ENCODE data around the gene GPR15.

The GPR15 gene

DNA sequence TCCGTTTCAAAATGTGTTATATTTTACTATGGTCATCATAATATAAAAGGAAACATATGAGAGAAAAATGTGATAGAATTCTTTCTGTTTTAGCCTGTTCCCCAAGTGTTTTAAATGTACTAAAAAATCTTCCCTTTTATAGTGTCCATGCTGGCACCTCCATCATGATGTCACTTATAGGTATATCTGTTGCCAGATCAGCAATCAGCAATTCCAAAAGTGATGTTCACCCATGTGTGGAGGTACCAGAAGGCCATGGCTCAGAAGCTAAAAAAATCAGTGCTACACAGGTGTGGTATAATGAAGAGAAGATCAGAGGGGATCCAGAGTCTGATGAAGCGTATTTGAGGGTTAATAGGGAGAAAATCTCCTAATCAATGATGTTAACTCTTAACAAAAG is 1.1 kb upstream of the GPR15 start:
- DNase-seq (ENCODE audit: low spot score): no peak

DNA sequence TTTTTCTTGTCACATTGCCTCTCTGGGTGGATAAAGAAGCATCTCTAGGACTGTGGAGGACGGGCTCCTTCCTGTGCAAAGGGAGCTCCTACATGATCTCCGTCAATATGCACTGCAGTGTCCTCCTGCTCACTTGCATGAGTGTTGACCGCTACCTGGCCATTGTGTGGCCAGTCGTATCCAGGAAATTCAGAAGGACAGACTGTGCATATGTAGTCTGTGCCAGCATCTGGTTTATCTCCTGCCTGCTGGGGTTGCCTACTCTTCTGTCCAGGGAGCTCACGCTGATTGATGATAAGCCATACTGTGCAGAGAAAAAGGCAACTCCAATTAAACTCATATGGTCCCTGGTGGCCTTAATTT is 478 bp downstream of the GPR15 start:
- no peak for DNase-seq (ENCODE audit: low spot score)

DNA sequence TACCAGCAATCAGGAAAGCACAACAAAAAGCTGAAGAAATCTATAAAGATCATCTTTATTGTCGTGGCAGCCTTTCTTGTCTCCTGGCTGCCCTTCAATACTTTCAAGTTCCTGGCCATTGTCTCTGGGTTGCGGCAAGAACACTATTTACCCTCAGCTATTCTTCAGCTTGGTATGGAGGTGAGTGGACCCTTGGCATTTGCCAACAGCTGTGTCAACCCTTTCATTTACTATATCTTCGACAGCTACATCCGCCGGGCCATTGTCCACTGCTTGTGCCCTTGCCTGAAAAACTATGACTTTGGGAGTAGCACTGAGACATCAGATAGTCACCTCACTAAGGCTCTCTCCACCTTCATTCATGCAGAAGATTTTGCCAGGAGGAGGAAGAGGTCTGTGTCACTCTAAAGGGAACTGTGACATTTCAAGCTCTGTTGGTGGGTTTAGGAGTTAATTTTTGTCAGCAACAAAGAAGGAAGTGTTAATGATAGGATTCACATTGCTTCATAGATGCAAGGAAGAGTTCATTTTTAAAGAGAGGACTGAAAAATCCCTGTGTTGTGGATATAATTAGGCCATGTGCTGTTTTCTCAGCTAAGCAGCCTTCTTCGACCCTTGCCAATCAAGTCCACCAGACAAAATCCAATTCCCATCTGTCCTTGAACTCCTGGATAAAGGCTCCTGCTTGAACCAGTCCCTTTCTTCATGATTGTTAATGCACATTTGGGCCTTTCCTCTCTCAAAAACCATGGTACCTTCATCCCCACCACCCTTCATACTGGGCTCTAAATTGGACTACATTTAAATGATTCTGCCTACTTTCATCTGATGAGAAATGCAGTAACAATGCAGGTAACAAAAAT is 1.2 kb downstream of the GPR15 start:
- DNase-seq (ENCODE audit: low spot score): no peak

DNA sequence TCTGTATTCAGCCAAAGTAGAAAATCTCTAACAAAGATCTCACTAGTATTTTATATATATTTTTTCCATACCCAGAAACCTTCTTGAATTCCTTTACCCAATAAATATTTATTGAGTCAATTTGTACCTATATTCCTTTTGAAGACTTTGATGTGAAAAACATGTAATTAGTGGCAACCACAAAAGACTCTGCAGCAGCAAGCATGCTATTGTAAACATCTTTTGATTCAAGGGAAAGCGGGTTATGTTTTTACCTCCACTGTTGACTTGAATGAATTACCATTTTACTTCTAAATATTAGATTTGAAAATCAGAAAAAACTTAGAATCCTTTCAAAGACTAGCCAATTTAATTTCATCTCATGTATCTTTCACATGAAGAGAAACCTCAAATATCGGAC is 2.4 kb downstream of the GPR15 start:
- no peak for DNase-seq (ENCODE audit: low spot score)

DNA sequence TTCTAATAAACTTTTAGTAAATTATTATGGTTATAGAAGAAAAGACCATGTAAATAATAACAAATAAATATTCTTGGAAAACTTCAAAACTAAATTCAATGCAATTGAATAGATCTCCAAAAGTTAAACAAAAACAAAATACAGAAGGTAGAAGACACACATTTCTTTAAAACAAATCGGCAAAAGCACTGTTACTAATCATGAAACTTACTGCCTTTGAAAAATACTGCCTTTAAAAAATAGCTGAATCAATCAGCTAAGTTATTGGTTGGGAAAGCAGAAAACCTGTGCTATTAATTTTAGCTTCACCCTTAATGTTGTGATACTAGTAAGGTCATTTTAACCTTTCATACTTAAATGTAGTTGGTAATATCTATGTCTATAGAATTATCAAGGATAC is 3.0 kb downstream of the GPR15 start:
- no peak for DNase-seq (ENCODE audit: low spot score)

DNA sequence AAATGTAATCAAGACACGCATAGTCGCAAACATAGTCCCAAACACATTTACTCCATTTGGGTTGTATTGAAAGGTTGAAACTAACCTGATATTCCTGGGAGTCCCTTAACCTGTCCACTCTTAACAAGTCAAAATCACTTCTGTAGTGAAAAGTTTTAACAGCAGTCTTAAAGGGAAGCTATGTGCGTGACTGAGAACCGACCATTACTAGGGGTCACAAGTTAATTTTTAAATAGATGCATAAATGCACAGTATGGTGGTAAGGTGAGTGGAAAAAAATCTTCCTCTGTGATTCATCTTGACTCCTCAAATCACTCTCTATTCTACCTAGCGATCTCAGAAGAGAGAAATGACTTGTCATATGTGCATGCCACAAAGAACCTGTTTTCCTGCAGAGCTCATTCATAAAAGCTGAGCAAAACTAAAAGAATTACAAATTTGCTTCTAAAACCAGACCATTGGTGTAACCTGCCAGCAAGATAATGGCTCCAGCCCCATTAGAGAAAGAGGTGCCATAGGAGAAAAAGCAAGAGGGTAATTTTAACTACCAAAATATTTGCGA is 4.8 kb downstream of the GPR15 start:
- no peak for DNase-seq (ENCODE audit: low spot score)

DNA sequence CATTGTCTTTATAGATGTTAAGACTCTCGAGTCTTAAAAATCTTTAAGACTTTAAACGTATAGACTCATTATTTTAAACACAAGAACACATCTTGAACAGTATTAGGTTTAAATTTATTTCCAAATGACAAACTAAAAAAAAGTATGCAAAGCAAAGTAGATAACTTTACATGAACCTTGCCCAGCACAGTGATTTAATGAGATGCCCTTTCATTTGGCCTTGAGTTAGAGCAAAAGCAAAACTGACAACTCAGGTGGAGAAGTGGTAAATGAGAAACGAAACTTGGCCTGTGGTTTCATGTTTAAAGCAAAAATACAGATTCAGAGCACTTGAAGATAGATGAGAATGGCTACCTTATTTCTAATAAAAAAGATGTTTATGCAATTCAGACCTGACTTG is 8.6 kb downstream of the GPR15 start:
- DNase-seq (ENCODE audit: low spot score): no peak

DNA sequence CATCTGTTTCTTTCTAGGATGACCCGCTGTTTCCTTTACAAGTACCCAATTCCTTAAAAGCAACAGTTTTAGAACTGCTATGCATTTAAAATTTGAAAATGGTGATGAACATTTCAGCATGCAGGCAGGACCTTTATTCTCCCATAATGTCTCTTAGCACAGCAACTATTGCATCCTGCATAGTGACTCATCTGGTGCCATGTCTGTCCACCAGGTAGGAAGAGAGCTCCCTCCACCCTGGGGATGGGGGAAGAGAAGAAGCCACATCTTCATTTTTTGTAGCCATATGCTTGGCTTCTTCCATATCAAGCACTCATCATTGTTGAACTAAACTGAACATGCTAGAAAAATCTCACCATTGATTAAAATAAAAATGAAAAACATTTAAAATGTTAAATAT is 9.9 kb downstream of the GPR15 start:
- DNase-seq (ENCODE audit: low spot score): no peak

DNA sequence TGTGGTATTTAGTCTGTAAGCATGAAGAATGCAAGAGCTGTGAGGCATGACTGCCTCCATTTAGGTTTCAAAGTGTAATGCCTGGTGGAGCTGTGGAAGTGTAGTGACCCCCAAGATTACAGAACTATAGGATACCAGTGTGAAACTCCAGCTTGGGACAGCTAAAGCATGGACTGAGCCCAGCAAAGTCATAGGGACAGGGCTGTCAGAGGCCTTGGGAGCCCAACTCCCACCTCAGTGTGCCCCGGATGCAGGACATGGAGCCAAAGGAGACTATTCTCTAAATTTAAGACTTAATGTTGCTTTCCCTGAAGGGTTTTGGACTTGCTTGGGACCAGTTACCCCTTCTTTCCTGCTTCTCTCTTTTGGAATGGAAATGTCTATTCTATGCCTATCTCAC is 10.8 kb downstream of the GPR15 start:
- DNase-seq (ENCODE audit: low spot score): no peak

DNA sequence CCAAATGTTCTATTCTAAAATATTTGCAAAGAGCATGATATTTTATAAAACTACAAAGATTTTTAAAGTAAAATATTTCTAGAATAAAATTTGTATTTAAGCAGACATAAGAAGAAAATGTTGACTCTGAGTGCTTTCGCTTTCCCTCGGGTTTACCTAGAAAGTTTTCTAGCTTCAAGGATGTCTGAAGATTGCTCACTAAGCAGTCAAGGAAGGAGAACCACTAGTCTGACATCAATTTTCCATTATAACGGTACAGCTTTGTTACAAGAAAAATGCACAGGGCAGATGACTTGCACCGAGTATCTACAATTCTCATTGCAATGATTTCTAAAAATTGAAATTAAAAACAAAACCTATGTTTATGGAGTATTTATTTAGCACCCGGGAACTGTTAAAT is 14.2 kb downstream of the GPR15 start:
- no peak for DNase-seq (ENCODE audit: low spot score)

DNA sequence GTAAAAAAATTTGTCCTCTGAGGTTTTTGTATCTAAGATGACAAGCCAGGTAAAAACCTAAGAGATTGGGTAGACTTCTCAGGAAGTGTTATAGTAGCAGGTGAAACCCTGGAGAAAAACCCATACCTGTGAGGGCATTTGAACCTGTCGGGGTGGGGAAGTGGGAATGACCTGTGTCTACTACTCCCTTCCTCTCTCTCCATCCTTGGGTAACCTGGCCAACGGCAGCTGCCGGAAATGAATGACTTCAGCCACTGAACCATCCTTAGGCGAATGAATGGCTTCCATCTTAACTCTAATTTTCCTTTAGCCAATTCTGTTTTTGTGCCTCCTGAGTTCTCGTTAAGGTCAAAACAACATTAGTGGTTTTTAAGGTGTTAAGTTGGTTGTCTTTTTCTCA is 16.8 kb downstream of the GPR15 start:
- DNase-seq (ENCODE audit: low spot score): no peak

DNA sequence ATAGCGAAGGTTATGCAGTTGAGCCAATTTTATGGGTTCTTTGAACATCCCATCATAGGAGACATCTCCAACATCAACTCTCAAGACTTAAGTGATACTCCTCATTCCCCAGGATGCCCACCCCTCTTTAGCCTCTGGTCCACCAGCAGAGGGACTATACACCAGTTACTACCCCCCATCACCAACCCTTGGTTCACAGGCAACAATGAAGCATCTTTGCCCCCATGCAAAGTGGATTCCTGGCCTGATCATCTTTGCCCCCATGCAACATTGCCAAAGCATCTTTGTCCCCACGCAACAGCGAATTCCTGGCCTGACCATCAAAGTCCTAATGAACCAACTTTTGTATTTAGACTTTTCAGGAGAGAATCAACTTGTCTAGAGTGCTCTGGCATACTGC is 19.1 kb downstream of the GPR15 start:
- DNase-seq (ENCODE audit: low spot score): no peak

DNA sequence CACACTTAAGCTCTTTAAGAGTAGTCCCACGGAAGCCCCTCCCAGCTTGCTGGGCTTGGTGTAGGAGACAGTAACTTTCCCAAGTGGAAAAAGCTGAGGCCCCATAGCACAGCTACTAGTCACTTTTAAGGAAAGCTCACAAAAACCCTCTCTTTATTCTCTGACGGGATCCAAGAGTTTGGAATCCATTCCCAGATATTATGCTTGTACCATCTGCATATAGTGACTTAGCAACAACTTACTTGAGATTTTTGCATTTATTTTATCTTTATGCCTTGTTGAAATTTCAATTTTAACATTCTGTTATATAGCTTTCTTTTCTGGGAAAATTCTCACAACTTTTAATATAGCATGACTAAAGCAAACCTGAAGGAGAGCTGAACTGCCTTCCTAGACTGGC is 19.5 kb downstream of the GPR15 start:
- no peak for DNase-seq (ENCODE audit: low spot score)

DNA sequence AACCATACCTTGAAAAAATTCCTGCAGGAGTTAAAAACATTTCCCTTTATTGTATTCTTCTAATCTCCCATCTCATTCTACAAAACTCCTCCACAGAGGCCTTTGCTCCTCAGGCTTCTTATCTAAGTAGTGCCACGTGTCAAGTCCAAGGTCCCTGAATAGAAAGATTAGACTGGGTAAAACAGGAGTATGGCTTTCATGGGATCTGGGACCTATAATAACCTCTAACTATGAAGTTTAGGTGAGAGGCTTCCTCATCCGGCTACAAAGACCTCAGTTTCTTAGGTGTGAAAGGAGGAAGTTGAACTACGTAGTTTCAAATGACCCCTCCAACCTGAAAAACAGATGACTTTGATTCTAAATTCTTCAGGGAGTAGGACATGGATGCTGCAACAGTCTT is 20.0 kb downstream of the GPR15 start:
- no peak for DNase-seq (ENCODE audit: low spot score)

DNA sequence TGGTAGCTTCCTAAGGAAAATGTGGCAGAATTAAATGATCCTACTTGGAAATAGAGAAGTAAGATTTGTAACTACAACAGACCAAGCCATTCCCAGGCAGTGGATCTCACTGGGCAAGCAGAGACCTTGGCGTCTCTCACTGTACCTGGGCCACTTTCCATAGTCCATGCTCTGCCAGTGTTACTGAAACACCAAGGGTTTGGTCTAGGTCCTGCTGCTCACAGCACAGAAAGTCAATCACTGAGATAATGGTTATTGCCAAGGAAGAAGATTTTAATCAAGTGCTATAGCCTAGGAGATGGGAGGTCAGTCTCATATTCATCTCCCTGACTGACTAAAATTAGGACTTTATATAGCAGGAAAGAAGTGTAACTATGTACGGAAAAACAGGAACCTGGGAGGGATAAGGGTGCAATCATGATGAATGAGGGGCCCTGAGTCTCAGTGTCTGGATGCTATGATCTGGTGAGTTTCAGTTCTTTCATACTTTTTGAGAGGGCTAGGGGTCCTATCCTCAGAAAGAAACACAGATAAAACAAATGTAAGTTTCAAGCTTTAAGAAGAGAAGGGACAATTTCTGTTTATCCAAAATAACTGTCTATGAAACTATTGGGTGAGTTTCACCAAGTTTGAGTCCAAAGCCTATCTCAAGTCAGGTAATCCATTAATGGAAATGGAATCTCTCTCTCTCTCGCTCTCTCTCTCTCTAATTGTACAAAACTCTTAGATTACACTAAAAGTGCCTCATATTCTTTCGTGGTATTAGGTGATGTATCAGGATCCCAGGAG is 20.6 kb downstream of the GPR15 start:
- DNase-seq (ENCODE audit: low spot score): no peak

DNA sequence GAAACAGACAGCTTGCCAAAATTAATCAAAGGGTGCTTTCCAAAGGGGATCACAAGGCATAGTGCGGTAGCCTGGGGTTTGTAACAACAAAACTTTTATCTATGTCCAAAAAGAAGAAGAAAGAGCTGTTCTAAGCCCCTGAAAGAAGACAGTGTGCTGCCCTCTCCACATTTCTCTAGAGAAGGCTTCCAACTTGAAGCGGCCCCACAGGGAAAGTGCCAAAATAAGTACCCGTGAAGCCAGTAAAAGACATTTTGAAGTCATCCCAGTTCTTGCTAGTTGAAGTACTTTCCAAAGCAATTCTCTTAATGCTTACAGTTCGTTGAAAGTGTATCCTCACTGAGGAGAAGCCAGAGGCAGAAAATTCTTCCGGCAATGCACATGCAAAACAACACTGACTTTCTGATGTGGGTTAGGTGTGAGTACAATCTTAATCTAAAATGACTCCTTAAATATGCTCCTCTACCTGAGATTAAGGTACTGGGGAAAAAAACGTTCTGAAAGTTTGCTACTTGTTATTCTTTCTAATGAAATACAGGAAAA is 21.3 kb downstream of the GPR15 start:
- DNase-seq (ENCODE audit: low spot score): no peak

DNA sequence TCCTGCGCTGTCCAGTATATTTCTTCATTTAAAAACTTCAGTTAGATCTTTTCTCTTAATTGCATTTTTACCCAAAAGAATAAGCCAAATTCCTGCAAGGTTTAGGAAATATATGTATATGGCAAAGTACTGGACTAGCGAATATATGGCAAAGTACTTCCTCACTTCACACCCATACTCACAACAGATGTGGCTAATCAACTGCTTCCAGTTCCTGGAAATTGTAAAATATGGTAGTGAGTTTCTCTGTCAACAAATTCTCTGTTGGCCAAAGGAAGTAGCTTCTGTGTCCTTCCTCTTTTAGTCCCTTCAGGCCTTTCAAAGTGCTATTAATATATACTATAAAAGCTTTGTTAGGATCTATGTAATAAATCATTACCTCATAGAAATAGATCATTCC is 22.0 kb downstream of the GPR15 start:
- no peak for DNase-seq (ENCODE audit: low spot score)

DNA sequence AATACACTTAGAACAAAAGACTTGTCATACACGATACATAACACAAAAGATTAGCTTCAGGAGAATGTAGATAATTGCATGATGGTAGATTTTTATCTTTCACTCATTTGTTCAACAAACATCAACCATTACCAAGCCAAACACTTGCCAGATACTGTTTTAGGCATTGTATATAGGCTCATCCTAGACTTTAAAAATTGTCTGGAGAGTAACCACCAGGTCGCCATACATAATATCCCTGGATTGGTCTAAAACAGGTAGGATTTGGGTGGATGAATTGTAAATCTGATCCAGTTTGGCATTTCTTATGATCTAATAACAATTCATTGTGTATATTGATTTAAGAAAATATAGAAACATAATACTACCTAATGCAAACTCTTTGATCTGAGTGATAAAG is 22.8 kb downstream of the GPR15 start:
- DNase-seq (ENCODE audit: low spot score): no peak

DNA sequence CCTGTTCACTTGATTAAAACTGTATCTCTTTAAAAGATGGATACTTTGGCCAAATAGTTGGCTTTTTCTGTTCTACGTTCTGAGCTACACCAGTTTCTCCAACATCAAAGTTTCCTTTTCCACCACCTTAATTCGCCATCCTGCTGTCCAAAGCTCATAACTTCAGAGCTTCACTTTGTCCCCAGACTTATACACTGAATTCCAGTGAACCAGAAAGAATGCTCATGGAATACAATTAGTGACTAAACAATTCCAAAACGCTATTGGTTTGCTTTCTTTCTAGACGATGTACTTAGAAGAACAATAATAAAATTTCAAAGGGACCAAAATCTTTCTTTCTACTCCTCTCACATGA is 23.2 kb downstream of the GPR15 start:
- no peak for DNase-seq (ENCODE audit: low spot score)

DNA sequence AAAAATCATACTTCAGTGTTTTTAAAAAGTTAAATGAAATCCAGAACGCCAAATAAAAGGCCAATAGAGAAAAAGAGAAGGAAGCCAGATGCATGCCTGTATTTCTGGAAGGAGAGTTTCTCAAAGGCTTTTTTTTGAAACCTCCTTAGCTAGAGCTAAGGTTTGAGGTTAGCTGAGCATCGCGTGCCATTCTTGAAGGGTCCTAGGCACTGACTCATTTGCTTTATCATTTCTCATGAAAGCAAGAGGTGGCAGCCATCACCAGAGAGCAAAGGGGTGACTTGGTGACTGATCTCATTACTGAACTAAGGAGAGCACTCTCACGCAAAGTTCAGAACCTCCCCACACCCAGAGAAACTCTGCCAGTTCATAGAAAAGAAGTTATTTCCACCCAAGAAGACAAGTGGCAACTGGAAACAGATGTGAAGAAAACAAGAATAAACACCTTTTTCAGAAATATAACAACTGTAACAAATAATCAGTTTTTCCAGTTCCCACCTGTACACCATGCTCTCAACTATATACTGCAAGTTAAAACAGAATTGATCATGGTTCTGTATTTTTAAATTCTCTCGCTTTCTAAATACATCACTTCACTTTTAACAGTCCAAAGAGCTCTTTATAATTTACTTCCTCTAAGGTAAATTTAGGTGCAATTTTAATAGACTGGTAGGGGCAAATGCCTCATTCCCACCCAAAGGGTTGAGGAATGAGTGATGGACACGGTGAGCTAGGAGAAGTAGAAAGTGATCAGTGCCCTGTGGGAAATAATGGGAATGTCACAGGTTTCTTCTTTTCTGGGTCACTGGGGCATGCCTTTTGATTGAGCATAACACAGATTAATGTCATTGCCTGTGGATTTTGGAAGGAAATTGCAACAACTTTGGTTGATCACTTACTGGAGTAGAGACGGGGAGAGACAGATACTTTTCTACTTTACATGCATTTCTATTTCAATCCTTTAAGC is 24.7 kb downstream of the GPR15 start:
- no peak for DNase-seq (ENCODE audit: low spot score)

DNA sequence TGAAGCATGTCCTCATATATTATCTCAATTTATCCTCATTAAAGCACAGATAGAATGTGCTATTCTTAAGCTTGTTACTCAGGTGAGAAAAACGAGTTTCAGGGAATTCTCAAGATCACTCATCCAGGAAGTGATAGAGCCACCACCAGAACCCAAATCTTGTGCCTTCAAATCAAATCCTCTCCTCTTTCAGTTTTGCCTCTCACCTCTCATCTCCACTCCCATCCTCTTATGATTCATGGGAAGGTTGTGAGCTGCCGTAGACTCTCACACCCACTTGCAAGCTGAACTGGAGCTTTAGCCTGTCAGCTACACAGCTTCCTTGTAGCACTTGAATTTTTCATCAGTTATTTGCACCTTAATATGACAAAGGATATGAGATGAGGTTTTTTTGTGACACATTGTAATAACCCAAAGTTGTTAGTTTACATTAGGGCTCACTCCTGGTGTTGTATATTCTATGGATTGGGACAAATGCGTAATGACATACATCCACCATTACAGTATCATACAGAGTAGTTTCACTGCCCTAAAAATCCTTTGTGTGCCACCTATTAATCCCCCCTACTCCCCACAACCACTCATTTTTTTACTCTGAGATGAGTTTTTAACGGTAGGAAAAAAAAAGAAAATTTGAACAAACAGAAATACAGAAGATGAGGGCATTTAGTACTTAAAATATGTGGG is 25.7 kb downstream of the GPR15 start:
- DNase-seq (ENCODE audit: low spot score): no peak

Measured in AG08395 (cell line).